OCI-LY3 (cell line): ENCODE data around the gene PLPP3.

Experiments
- CTCF ChIP-seq: fragments of 200-600, 300-600 bp; sonication (generic); IDR thresholded peaks from 2 replicates; pipeline ENCODE4 v1.5.1; 2014; ENCODE audit warnings: antibody characterized with exemption, low read length, low read depth
- EZH2phosphoT487 ChIP-seq: fragments of 200-600 bp; shearing (Covaris generic); IDR thresholded peaks from 2 replicates; pipeline ENCODE4 v1.6.1; 2018; ENCODE audit warnings: antibody characterized with exemption, mixed run types, low read depth

- no peak for TF ChIP-seq CTCF
- no peak for TF ChIP-seq EZH2phosphoT487
These were observed 125.8 kb downstream of the PLPP3 start for GRCh38 chr1:56453417-56454078.
